SU-DHL-6 (cell line): ENCODE data around the gene FAM120B.

ENCODE experiments used
- H2AFZ ChIP-seq: fragments of 200-600 bp; sonication (generic); 2 replicates; pipeline ENCODE4 v1.6.1; 2014; ENCODE audit warnings: low read depth, mild to moderate bottlenecking, moderate library complexity, mixed read lengths, antibody characterized with exemption, low read length; ENCODE audit not compliant: severe bottlenecking
- H3F3A ChIP-seq: fragments of 200-600 bp; shearing (Covaris generic); 2 replicates; pipeline ENCODE4 v1.6.0; 2016; ENCODE audit warnings: antibody characterized with exemption, mild to moderate bottlenecking; ENCODE audit not compliant: insufficient read depth
- H3K27ac ChIP-seq: fragments of 200-600 bp; sonication (generic); 2 replicates; pipeline ENCODE4 v1.5.1; 2016; ENCODE audit warnings: low read depth, mild to moderate bottlenecking, low read length, moderate library complexity, mixed read lengths
- H3K27me3 ChIP-seq: fragments of 200-600 bp; sonication (generic), shearing (Covaris generic); 2 replicates; pipeline ENCODE4 v1.6.0; 2014; ENCODE audit warnings: mild to moderate bottlenecking, low read length
- H3K36me3 ChIP-seq: fragments of 200-600 bp; sonication (generic); 2 replicates; pipeline ENCODE4 v1.6.1; 2014; ENCODE audit warnings: mild to moderate bottlenecking, low read length, mixed read lengths
- H3K4me2 ChIP-seq: fragments of 300-600, 200-600 bp; shearing (Covaris generic), sonication (generic); 2 replicates; pipeline ENCODE4 v1.6.0; 2014; ENCODE audit warnings: low read length, low read depth, mild to moderate bottlenecking; ENCODE audit not compliant: poor library complexity, severe bottlenecking
- H3K4me3 ChIP-seq: fragments of 200-600 bp; sonication (generic); 2 replicates; pipeline ENCODE4 v1.5.1; 2014; ENCODE audit warnings: antibody characterized with exemption, low read length, mild to moderate bottlenecking, mixed read lengths; ENCODE audit not compliant: insufficient read depth, poor library complexity, severe bottlenecking
- H3K79me2 ChIP-seq: fragments of 200-600 bp; sonication (generic); 2 replicates; pipeline ENCODE4 v1.6.1; 2014; ENCODE audit warnings: mild to moderate bottlenecking, low read length, moderate library complexity; ENCODE audit not compliant: insufficient read depth
- H3K9ac ChIP-seq: fragments of 200-600 bp; sonication (generic); 2 replicates; pipeline ENCODE4 v1.7.0; 2014; ENCODE audit warnings: mild to moderate bottlenecking, low read length
- H3K9me2 ChIP-seq: fragments of 200-600 bp; sonication (generic); replicated peaks from 2 replicates; pipeline ENCODE4 v1.6.1; 2014; ENCODE audit warnings: low read length; ENCODE audit not compliant: insufficient read depth
- H3K9me3 ChIP-seq: fragments of 200-600 bp; sonication (generic); 2 replicates; pipeline ENCODE4 v1.6.1; 2014; ENCODE audit warnings: low read length, mixed read lengths; ENCODE audit not compliant: insufficient read depth
- H4K20me1 ChIP-seq: fragments of 200-600 bp; sonication (generic); 2 replicates; pipeline ENCODE4 v1.6.1; 2014; ENCODE audit warnings: low read depth, mild to moderate bottlenecking, antibody characterized with exemption, low read length, moderate library complexity, mixed read lengths
- CTCF ChIP-seq: fragments of 200-600 bp; sonication (generic); IDR thresholded peaks from one replicate; pipeline ENCODE4 v1.5.1; 2017; ENCODE audit warnings: antibody characterized with exemption, mild to moderate bottlenecking, low read length, moderate library complexity; ENCODE audit not compliant: insufficient read depth, poor library complexity, severe bottlenecking
- EZH2phosphoT487 ChIP-seq: fragments of 200-600 bp; sonication (generic), shearing (Covaris generic); conservative IDR thresholded peaks from 2 replicates; pipeline ENCODE4 v1.6.1; 2018; ENCODE audit warnings: mild to moderate bottlenecking, antibody characterized with exemption, low read length, moderate library complexity, mixed read lengths

FAM120B gene

GRCh38 chr6:170363255-170363654 is 56.7 kb downstream of the FAM120B start:
- Histone ChIP-seq H3F3A (no peaks in the 10 kb centered on the region), H3K9me2 (no peaks in the 10 kb centered on the region), H3K27me3 (no peaks in the 10 kb centered on the region), H3K36me3 (no peaks in the 10 kb centered on the region), H3K9ac (no peak overlapping the region), H3K4me2 (no peak overlapping the region), H2AFZ (no peak overlapping the region), H3K27ac (no peak overlapping the region), H3K4me3 (no peak overlapping the region), H3K79me2 (no peaks in the 10 kb centered on the region), H3K9me3 (no peaks in the 10 kb centered on the region), H4K20me1 (no peaks in the 10 kb centered on the region)
- no peak for TF ChIP-seq CTCF
- TF ChIP-seq EZH2phosphoT487 = no peak

GRCh38 chr6:170365121-170365520 is 58.6 kb downstream of the FAM120B start:
- Histone ChIP-seq H3K9me3 (no peaks in the 10 kb centered on the region), H3K27ac (no peak overlapping the region), H3K27me3 (no peaks in the 10 kb centered on the region), H3K9ac (no peak overlapping the region), H4K20me1 (no peaks in the 10 kb centered on the region), H3K36me3 (no peaks in the 10 kb centered on the region), H3K4me3 (no peak overlapping the region), H3K9me2 (no peaks in the 10 kb centered on the region), H3K4me2 (no peak overlapping the region), H3K79me2 (no peaks in the 10 kb centered on the region), H2AFZ (no peak overlapping the region), H3F3A (no peaks in the 10 kb centered on the region)
- TF ChIP-seq EZH2phosphoT487 (no peak), CTCF (no peak)

GRCh38 chr6:170365593-170365992 is 59.0 kb downstream of the FAM120B start:
- H3K79me2 ChIP-seq = no peaks in the 10 kb centered on the region
- TF ChIP-seq CTCF (no peak), EZH2phosphoT487 (no peak)

More at GRCh38 chr6:170365593-170365992, 59.0 kb downstream of the FAM120B start:
- no peaks in the 10 kb centered on the region for H3K9me2 ChIP-seq
- H3K9me3 ChIP-seq = no peaks in the 10 kb centered on the region
- H4K20me1 ChIP-seq = no peaks in the 10 kb centered on the region
- no peak overlapping the region for H2AFZ ChIP-seq
- H3K9ac ChIP-seq = no peak overlapping the region
- no peak overlapping the region for H3K4me2 ChIP-seq
- no peaks in the 10 kb centered on the region for H3K36me3 ChIP-seq
- H3K27me3 ChIP-seq = no peaks in the 10 kb centered on the region
- H3K4me3 ChIP-seq = no peak overlapping the region
- H3F3A ChIP-seq = no peaks in the 10 kb centered on the region
- no peak overlapping the region for H3K27ac ChIP-seq
